PFSK-1 (cell line): ENCODE results near the gene GABBR2.

Experiments
- FOXP2 ChIP-seq: optimal IDR thresholded peaks from 2 replicates; pipeline ENCODE3; 2011; ENCODE audit warnings: borderline replicate concordance, control low read depth, inconsistent platforms; ENCODE audit not compliant: insufficient read depth; ENCODE audit errors: extremely low read length, extremely low read depth
- POLR2AphosphoS5 ChIP-seq: IDR thresholded peaks from 2 replicates; pipeline ENCODE4 v1.6.1; 2012; ENCODE audit warnings: low read depth, mild to moderate bottlenecking, control low read depth, low read length, moderate library complexity
- SIN3A ChIP-seq: IDR thresholded peaks from 2 replicates; pipeline ENCODE4 v1.6.1; 2012; ENCODE audit warnings: mild to moderate bottlenecking, low read length, moderate library complexity, borderline replicate concordance; ENCODE audit not compliant: insufficient read depth
- TAF1 ChIP-seq: IDR thresholded peaks from 2 replicates; pipeline ENCODE4 v1.6.1; 2012; ENCODE audit warnings: low read length, control low read depth, borderline replicate concordance; ENCODE audit not compliant: insufficient read depth
- TF ChIP-seq, protein P1 (sequence below), 2 experiments: IDR thresholded peaks; 2 replicates each; pipeline versions ENCODE4 v1.6.1 to v1.8.0; 2011 to 2012; ENCODE audit warnings: low read depth in 2 of 2, low read length in 2 of 2, control low read depth in 1 of 2, inconsistent platforms in 1 of 2, mild to moderate bottlenecking in 1 of 2, moderate library complexity in 1 of 2; ENCODE audit not compliant: insufficient read depth in 1 of 2

The GABBR2 gene

DNA sequence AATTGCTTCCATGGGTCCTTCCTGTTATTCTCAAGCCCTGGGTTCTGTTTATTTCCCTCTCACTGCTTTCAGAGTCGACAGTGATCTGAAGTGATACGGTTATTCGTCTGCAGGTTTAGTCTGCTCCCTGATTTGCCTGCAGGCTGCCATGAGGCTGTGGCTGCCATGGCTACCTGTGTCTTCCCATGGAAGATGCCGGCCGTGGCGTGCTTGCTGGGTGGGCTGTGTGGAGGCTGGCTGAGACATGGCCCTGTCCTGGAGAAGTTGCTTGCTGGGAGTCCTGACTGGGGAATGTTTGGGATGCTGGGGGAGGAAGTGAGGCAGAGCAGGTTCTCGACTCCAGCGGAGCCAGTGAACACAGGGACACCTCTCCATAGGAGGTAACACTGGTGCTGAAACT lies 349.2 kb downstream of the GABBR2 start:
- no peak for TF ChIP-seq POLR2AphosphoS5
- TF ChIP-seq, protein P1, sequence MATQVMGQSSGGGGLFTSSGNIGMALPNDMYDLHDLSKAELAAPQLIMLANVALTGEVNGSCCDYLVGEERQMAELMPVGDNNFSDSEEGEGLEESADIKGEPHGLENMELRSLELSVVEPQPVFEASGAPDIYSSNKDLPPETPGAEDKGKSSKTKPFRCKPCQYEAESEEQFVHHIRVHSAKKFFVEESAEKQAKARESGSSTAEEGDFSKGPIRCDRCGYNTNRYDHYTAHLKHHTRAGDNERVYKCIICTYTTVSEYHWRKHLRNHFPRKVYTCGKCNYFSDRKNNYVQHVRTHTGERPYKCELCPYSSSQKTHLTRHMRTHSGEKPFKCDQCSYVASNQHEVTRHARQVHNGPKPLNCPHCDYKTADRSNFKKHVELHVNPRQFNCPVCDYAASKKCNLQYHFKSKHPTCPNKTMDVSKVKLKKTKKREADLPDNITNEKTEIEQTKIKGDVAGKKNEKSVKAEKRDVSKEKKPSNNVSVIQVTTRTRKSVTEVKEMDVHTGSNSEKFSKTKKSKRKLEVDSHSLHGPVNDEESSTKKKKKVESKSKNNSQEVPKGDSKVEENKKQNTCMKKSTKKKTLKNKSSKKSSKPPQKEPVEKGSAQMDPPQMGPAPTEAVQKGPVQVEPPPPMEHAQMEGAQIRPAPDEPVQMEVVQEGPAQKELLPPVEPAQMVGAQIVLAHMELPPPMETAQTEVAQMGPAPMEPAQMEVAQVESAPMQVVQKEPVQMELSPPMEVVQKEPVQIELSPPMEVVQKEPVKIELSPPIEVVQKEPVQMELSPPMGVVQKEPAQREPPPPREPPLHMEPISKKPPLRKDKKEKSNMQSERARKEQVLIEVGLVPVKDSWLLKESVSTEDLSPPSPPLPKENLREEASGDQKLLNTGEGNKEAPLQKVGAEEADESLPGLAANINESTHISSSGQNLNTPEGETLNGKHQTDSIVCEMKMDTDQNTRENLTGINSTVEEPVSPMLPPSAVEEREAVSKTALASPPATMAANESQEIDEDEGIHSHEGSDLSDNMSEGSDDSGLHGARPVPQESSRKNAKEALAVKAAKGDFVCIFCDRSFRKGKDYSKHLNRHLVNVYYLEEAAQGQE (IDR thresholded peaks at IDR 0.05; ENCODE audit: insufficient read depth in 1 of 2, low read depth in 2 of 2, low read length in 2 of 2): no peak
- no peak for TF ChIP-seq TAF1
- TF ChIP-seq SIN3A: no peak
- TF ChIP-seq FOXP2: no peak

DNA sequence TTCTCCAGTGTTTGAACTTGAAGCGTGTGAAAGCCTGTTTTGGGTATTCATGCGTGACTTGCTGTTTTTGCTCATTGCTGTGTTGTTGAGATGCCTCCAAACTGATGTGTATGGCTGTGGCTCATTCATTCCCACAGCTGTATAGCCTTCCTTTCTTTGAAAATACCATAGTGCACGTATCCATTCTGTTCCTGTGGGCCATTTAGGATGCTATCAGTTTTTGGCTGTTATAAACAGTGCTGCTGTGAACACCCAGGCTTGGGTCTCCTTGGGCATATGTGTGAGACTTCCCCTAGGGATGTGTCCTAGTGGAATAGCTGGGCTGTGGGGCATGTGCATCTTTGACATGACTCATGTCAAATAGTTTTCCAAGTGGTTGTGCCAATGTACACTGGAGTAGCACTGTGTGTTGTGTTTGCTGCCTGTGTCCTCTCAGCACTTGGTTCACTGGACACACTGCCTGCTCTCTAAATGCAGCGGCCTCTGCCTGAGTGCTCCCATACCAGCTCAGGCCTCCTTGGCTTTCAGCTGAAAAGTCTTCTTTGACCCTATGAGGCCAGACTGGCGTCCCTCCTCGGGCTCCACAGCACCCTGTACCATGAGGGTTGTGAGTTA lies 350.7 kb downstream of the GABBR2 start:
- TF ChIP-seq FOXP2: no peak
- no peak for TF ChIP-seq TAF1
- TF ChIP-seq POLR2AphosphoS5: no peak
- TF ChIP-seq SIN3A: no peak
- TF ChIP-seq, protein P1 (IDR thresholded peaks at IDR 0.05; ENCODE audit: insufficient read depth in 1 of 2, low read depth in 2 of 2, low read length in 2 of 2): no peak

DNA sequence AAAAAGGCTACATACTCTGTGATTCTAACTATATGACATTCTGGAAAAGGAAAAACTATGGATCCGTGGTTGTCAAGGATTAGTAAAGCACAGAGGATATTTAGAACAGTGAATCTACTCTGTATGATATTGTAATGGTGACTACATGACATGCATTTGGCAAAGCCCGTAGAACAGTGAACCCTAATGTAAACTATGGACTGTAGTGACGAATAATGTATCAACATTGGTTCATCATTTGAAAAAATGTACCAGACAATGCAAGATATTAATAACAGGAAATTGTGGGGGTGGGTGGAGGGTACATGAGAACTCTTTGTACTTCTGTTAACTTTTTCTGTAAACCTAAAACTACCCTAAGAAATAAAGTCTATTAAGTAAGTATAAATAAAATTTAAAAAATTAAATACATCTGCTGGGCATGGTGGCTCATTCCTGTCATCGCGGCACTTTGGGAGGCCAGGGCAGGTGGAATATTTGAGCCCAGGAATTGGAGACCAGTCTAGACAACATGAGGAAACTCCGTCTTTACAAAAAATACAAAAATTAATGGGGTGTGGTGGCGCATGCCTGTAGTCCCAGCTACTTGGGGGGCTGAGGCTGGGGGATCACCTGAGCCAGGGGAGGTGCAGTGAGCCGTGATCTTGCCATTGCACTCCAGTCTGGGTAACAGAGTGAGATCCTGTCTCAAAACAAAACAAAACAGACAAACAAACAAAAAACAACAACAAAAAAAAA lies 351.6 kb downstream of the GABBR2 start:
- TF ChIP-seq POLR2AphosphoS5 (no peak), SIN3A (no peak), FOXP2 (no peak), TAF1 (no peak)
- TF ChIP-seq, protein P1 (IDR thresholded peaks at IDR 0.05; ENCODE audit: insufficient read depth in 1 of 2, low read depth in 2 of 2, low read length in 2 of 2): no peak

DNA sequence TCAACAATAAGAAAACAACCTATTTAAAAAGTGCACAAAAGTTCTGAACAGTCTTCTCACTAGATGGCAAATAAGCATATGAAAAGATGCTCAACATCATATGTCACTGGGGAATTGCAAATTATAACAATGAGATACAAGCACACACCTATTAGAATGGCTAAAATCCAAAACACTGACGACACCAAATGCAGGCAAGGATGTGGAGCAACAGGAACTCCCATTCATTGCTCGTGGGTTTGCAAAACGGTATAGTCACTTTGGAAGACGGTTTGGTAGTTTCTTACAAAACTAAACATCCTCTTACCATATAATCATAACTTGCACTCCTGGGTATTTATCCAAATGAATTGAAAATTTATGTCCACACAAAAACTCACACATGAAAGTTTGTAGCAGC lies 352.4 kb downstream of the GABBR2 start:
- TF ChIP-seq SIN3A: no peak
- TF ChIP-seq POLR2AphosphoS5: no peak
- no peak for TF ChIP-seq TAF1
- TF ChIP-seq FOXP2: no peak
- TF ChIP-seq, protein P1 (IDR thresholded peaks at IDR 0.05; ENCODE audit: insufficient read depth in 1 of 2, low read depth in 2 of 2, low read length in 2 of 2): no peak
